Measurements from ENCODE around the gene GJA9. TPM values are rescaled to one million over a fixed set of nuclear protein-coding genes. Genes with fewer than 3 reads are reported as not detected.

Gene GJA9
- total and polyA plus RNA-seq, 4 donors: not detected

DNA sequence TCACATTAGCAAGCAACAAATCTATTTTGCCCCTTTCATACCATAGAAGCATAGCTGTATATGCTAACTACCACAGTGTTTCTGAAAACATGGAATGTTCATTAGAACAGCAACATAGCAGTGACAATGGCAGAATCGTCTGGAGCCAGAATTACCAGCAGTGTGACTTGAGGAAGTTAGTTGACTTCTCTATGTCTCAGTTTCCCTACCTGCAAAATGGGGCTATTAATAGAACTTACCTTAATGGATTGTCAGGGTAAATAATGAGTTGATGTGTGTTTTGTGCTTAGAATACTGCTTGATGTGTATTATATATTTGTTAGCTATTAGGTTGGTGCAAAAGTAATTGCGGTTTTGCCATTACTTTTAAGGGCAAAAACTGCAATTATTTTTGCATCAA lies 14.8 kb upstream of the GJA9 start:
- no peaks in the 10 kb centered on the region for H3K27me3 ChIP-seq (ENCODE audit: control insufficient read depth in 4 of 4, insufficient read depth in 4 of 4, low read length in 3 of 4)
- no peak overlapping the region for H3K27ac ChIP-seq (ENCODE audit: low read depth in 1 of 2, low read length in 2 of 2)
- H3K9ac ChIP-seq (ENCODE audit: low read depth in 1 of 2, low read length in 2 of 2): no peak overlapping the region
- no peaks in the 10 kb centered on the region for H3K36me3 ChIP-seq (ENCODE audit: control insufficient read depth in 4 of 4, insufficient read depth in 3 of 4, low read depth in 1 of 4, low read length in 3 of 4)
- H3K9me3 ChIP-seq (ENCODE audit: control insufficient read depth in 4 of 4, low read length in 3 of 4): no peaks in the 10 kb centered on the region
- H3K4me3 ChIP-seq (ENCODE audit: low read depth in 1 of 3, low read length in 3 of 3): no peak overlapping the region
- no peaks in the 10 kb centered on the region for H3K4me1 ChIP-seq (ENCODE audit: control insufficient read depth in 4 of 4, insufficient read depth in 4 of 4, low read length in 3 of 4)
- DNase-seq (ENCODE audit: low spot score): no peak
- TF ChIP-seq EGR1 (IDR thresholded peaks at IDR 0.05; ENCODE audit: low read depth in 2 of 2) (no peak), HNF4G (IDR thresholded peaks at IDR 0.05) (no peak), FOXA1 (IDR thresholded peaks at IDR 0.05) (no peak), TAF1 (conservative IDR thresholded peaks at IDR 0.05) (no peak), HNF4A (conservative IDR thresholded peaks at IDR 0.05) (no peak), FOXA2 (IDR thresholded peaks at IDR 0.05) (no peak), SP1 (IDR thresholded peaks at IDR 0.05) (no peak), JUND (IDR thresholded peaks at IDR 0.05) (no peak)
- TF ChIP-seq, protein P1, sequence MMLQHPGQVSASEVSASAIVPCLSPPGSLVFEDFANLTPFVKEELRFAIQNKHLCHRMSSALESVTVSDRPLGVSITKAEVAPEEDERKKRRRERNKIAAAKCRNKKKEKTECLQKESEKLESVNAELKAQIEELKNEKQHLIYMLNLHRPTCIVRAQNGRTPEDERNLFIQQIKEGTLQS (IDR thresholded peaks at IDR 0.05): no peak
- TF ChIP-seq, protein P2, sequence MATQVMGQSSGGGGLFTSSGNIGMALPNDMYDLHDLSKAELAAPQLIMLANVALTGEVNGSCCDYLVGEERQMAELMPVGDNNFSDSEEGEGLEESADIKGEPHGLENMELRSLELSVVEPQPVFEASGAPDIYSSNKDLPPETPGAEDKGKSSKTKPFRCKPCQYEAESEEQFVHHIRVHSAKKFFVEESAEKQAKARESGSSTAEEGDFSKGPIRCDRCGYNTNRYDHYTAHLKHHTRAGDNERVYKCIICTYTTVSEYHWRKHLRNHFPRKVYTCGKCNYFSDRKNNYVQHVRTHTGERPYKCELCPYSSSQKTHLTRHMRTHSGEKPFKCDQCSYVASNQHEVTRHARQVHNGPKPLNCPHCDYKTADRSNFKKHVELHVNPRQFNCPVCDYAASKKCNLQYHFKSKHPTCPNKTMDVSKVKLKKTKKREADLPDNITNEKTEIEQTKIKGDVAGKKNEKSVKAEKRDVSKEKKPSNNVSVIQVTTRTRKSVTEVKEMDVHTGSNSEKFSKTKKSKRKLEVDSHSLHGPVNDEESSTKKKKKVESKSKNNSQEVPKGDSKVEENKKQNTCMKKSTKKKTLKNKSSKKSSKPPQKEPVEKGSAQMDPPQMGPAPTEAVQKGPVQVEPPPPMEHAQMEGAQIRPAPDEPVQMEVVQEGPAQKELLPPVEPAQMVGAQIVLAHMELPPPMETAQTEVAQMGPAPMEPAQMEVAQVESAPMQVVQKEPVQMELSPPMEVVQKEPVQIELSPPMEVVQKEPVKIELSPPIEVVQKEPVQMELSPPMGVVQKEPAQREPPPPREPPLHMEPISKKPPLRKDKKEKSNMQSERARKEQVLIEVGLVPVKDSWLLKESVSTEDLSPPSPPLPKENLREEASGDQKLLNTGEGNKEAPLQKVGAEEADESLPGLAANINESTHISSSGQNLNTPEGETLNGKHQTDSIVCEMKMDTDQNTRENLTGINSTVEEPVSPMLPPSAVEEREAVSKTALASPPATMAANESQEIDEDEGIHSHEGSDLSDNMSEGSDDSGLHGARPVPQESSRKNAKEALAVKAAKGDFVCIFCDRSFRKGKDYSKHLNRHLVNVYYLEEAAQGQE (IDR thresholded peaks at IDR 0.05): no peak
- TF ChIP-seq, protein P3, sequence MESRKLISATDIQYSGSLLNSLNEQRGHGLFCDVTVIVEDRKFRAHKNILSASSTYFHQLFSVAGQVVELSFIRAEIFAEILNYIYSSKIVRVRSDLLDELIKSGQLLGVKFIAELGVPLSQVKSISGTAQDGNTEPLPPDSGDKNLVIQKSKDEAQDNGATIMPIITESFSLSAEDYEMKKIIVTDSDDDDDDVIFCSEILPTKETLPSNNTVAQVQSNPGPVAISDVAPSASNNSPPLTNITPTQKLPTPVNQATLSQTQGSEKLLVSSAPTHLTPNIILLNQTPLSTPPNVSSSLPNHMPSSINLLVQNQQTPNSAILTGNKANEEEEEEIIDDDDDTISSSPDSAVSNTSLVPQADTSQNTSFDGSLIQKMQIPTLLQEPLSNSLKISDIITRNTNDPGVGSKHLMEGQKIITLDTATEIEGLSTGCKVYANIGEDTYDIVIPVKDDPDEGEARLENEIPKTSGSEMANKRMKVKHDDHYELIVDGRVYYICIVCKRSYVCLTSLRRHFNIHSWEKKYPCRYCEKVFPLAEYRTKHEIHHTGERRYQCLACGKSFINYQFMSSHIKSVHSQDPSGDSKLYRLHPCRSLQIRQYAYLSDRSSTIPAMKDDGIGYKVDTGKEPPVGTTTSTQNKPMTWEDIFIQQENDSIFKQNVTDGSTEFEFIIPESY (IDR thresholded peaks at IDR 0.05): no peak
- TF ChIP-seq, protein P4, sequence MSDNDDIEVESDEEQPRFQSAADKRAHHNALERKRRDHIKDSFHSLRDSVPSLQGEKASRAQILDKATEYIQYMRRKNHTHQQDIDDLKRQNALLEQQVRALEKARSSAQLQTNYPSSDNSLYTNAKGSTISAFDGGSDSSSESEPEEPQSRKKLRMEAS (IDR thresholded peaks at IDR 0.05): no peak
- TF ChIP-seq, protein P5, sequence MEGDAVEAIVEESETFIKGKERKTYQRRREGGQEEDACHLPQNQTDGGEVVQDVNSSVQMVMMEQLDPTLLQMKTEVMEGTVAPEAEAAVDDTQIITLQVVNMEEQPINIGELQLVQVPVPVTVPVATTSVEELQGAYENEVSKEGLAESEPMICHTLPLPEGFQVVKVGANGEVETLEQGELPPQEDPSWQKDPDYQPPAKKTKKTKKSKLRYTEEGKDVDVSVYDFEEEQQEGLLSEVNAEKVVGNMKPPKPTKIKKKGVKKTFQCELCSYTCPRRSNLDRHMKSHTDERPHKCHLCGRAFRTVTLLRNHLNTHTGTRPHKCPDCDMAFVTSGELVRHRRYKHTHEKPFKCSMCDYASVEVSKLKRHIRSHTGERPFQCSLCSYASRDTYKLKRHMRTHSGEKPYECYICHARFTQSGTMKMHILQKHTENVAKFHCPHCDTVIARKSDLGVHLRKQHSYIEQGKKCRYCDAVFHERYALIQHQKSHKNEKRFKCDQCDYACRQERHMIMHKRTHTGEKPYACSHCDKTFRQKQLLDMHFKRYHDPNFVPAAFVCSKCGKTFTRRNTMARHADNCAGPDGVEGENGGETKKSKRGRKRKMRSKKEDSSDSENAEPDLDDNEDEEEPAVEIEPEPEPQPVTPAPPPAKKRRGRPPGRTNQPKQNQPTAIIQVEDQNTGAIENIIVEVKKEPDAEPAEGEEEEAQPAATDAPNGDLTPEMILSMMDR (IDR thresholded peaks at IDR 0.05; ENCODE audit: low read depth, low read length, missing input control): no peak
- 95% methylated on average over 2 of the region's 2 CpGs for WGBS

DNA sequence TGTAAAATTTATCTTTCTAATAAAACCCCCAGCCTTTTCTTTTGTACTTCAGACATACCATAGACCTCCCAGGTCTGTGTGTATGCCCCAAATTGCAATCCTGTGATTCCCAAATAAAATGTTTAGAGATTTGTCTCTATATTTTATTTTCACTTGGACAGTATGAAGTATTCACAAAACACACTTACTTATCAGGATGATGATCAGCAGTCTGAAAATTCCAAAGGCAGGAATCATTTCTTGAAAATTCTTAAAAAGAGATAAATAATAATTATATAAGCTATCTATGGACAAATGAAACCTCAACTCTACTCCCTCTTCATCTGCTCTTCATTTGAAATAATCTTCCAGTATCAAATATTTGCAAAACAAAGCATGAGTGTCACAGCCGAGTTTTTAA lies 11.6 kb upstream of the GJA9 start:
- TF ChIP-seq, protein P2 (IDR thresholded peaks at IDR 0.05): no peak
- no peak for TF ChIP-seq GABPA (IDR thresholded peaks at IDR 0.05 in 1 of 2, conservative IDR thresholded peaks at IDR 0.05 in 1 of 2)
- Histone ChIP-seq H3K9ac (ENCODE audit: low read depth in 1 of 2, low read length in 2 of 2) (no peak overlapping the region), H3K27me3 (ENCODE audit: control insufficient read depth in 4 of 4, insufficient read depth in 4 of 4, low read length in 3 of 4) (no peaks in the 10 kb centered on the region), H3K27ac (ENCODE audit: low read depth in 1 of 2, low read length in 2 of 2) (no peak overlapping the region), H3K36me3 (ENCODE audit: control insufficient read depth in 4 of 4, insufficient read depth in 3 of 4, low read depth in 1 of 4, low read length in 3 of 4) (no peaks in the 10 kb centered on the region), H3K4me3 (ENCODE audit: low read depth in 1 of 3, low read length in 3 of 3) (no peak overlapping the region), H3K4me1 (ENCODE audit: control insufficient read depth in 4 of 4, insufficient read depth in 4 of 4, low read length in 3 of 4) (no peaks in the 10 kb centered on the region), H3K9me3 (ENCODE audit: control insufficient read depth in 4 of 4, low read length in 3 of 4) (no peaks in the 10 kb centered on the region)
- no peak for DNase-seq (ENCODE audit: low spot score)
- 88% methylated on average over 1 of the region's 1 CpG for WGBS

All from liver (tissue), 9 donors.